ENCODE data around the gene HBE1. TPM values are rescaled to one million over a fixed set of nuclear protein-coding genes. Genes with fewer than 3 reads are reported as not detected.

Gene HBE1
- total RNA-seq, 5 donors from 2014 or later (not counting 1 experiment from before 2014, with no cell fraction given): 3.1 to 3.2 (median 3.2) TPM; not detected in 2

GRCh38 chr11:5232821-5233220, 36.9 kb downstream of the HBE1 start:
- DNase-seq (no peak), ATAC-seq (replicated peaks in 1 of 4) (no peak)
- no peak overlapping the region for H3K4me3 Mint-ChIP-seq
- H3K27ac ChIP-seq (ENCODE audit: low read length): no peak overlapping the region
- H3K4me3 ChIP-seq (ENCODE audit: control insufficient read depth in 1 of 2, extremely low read depth in 1 of 2, low read length in 1 of 2): no peak overlapping the region
- no peaks in the 10 kb centered on the region for H3K9me3 Mint-ChIP-seq
- no peaks in the 10 kb centered on the region for H3K9me3 ChIP-seq
- no CpG with 5 or more reads among the region's 2 CpGs for WGBS (ENCODE audit: insufficient coverage)
- H3K27me3 ChIP-seq (replicated peaks in 1 of 2; ENCODE audit: control insufficient read depth in 2 of 2, extremely low read depth in 1 of 2, insufficient read depth in 2 of 2, low read length in 1 of 2): no peaks in the 10 kb centered on the region
- H3K36me3 ChIP-seq (ENCODE audit: control insufficient read depth in 2 of 2, extremely low read depth in 1 of 2, insufficient read depth in 1 of 2, low read length in 1 of 2): no peaks in the 10 kb centered on the region
- no peaks in the 10 kb centered on the region for H3K36me3 Mint-ChIP-seq
- peaks cover 0 to 5% (median 2%) of the 10 kb centered on the region in 3 donors for H3K4me1 Mint-ChIP-seq
- peaks cover 0 to 3% of the 10 kb centered on the region in 2 experiments for H3K4me1 ChIP-seq (ENCODE audit: control insufficient read depth in 1 of 2, extremely low read depth in 1 of 2, insufficient read depth in 2 of 2, low read length in 2 of 2)
- ChIA-PET CTCF (no interaction called here), POLR2A (no interaction called here)
- H3K27me3 Mint-ChIP-seq: peaks cover 2 to 6% of the 10 kb centered on the region in 2 donors
- H3K27ac Mint-ChIP-seq: no peak overlapping the region

- WGBS (ENCODE audit: insufficient coverage): 66% methylated on average over 3 of the region's 3 CpGs
- no peaks in the 10 kb centered on the region for H3K36me3 ChIP-seq (ENCODE audit: control insufficient read depth in 2 of 2, extremely low read depth in 1 of 2, insufficient read depth in 1 of 2, low read length in 1 of 2)
- Mint-ChIP-seq H3K9me3 (no peaks in the 10 kb centered on the region), H3K36me3 (no peaks in the 10 kb centered on the region), H3K27ac (no peak overlapping the region), H3K4me3 (no peak overlapping the region), H3K27me3 (peaks cover 2 to 6% of the 10 kb centered on the region in 2 donors), H3K4me1 (peaks cover 0 to 5% (median 2%) of the 10 kb centered on the region in 3 donors)
- H3K4me1 ChIP-seq (ENCODE audit: control insufficient read depth in 1 of 2, extremely low read depth in 1 of 2, insufficient read depth in 2 of 2, low read length in 2 of 2): peaks cover 0 to 3% of the 10 kb centered on the region in 2 experiments
- DNase-seq (no peak), ATAC-seq (replicated peaks in 1 of 4) (no peak)
- CTCF ChIA-PET: no interaction called here
- POLR2A ChIA-PET: no interaction called here
- H3K4me3 ChIP-seq (ENCODE audit: control insufficient read depth in 1 of 2, extremely low read depth in 1 of 2, low read length in 1 of 2): no peak overlapping the region
- no peaks in the 10 kb centered on the region for H3K27me3 ChIP-seq (replicated peaks in 1 of 2; ENCODE audit: control insufficient read depth in 2 of 2, extremely low read depth in 1 of 2, insufficient read depth in 2 of 2, low read length in 1 of 2)
- no peak overlapping the region for H3K27ac ChIP-seq (ENCODE audit: low read length)
- H3K9me3 ChIP-seq: no peaks in the 10 kb centered on the region
Measured at GRCh38 chr11:5232176-5232575, 37.6 kb downstream of the HBE1 start.

- H3K4me3 Mint-ChIP-seq: no peak overlapping the region
- H3K9me3 Mint-ChIP-seq: no peaks in the 10 kb centered on the region
- ChIA-PET POLR2A (no interaction called here), CTCF (no interaction called here)
- no peak for ATAC-seq (replicated peaks in 1 of 4)
- Histone ChIP-seq H3K27me3 (replicated peaks in 1 of 2; ENCODE audit: control insufficient read depth in 2 of 2, extremely low read depth in 1 of 2, insufficient read depth in 2 of 2, low read length in 1 of 2) (no peaks in the 10 kb centered on the region), H3K4me1 (ENCODE audit: control insufficient read depth in 1 of 2, extremely low read depth in 1 of 2, insufficient read depth in 2 of 2, low read length in 2 of 2) (peaks cover 0 to 3% of the 10 kb centered on the region in 2 experiments), H3K27ac (ENCODE audit: low read length) (no peak overlapping the region), H3K4me3 (ENCODE audit: control insufficient read depth in 1 of 2, extremely low read depth in 1 of 2, low read length in 1 of 2) (no peak overlapping the region), H3K36me3 (ENCODE audit: control insufficient read depth in 2 of 2, extremely low read depth in 1 of 2, insufficient read depth in 1 of 2, low read length in 1 of 2) (no peaks in the 10 kb centered on the region), H3K9me3 (no peaks in the 10 kb centered on the region)
- no peak for DNase-seq
- no peaks in the 10 kb centered on the region for H3K36me3 Mint-ChIP-seq
- WGBS (ENCODE audit: insufficient coverage): no CpG with 5 or more reads among the region's 2 CpGs
- no peak overlapping the region for H3K27ac Mint-ChIP-seq
- H3K27me3 Mint-ChIP-seq: peaks cover 2 to 3% of the 10 kb centered on the region in 2 donors
- H3K4me1 Mint-ChIP-seq: peaks cover 0 to 5% (median 2%) of the 10 kb centered on the region in 3 donors
Measured at GRCh38 chr11:5231111-5231510, 38.6 kb downstream of the HBE1 start.

GRCh38 chr11:5230266-5230665, 39.5 kb downstream of the HBE1 start:
- Histone ChIP-seq H3K9me3 (no peaks in the 10 kb centered on the region), H3K4me3 (ENCODE audit: control insufficient read depth in 1 of 2, extremely low read depth in 1 of 2, low read length in 1 of 2) (no peak overlapping the region), H3K4me1 (ENCODE audit: control insufficient read depth in 1 of 2, extremely low read depth in 1 of 2, insufficient read depth in 2 of 2, low read length in 2 of 2) (peaks cover 0 to 3% of the 10 kb centered on the region in 2 experiments), H3K27ac (ENCODE audit: low read length) (no peak overlapping the region), H3K27me3 (replicated peaks in 1 of 2; ENCODE audit: control insufficient read depth in 2 of 2, extremely low read depth in 1 of 2, insufficient read depth in 2 of 2, low read length in 1 of 2) (no peaks in the 10 kb centered on the region), H3K36me3 (ENCODE audit: control insufficient read depth in 2 of 2, extremely low read depth in 1 of 2, insufficient read depth in 1 of 2, low read length in 1 of 2) (no peaks in the 10 kb centered on the region)
- no peak for ATAC-seq (replicated peaks in 1 of 4)
- ChIA-PET POLR2A (no interaction called here), CTCF (no interaction called here)
- H3K4me3 Mint-ChIP-seq: no peak overlapping the region
- H3K36me3 Mint-ChIP-seq: no peaks in the 10 kb centered on the region
- H3K27me3 Mint-ChIP-seq: peaks cover 2 to 3% of the 10 kb centered on the region in 2 donors
- H3K4me1 Mint-ChIP-seq: peaks cover 0 to 5% (median 2%) of the 10 kb centered on the region in 3 donors
- H3K27ac Mint-ChIP-seq: no peak overlapping the region
- no peaks in the 10 kb centered on the region for H3K9me3 Mint-ChIP-seq
- DNase-seq: no peak
- no CpG with 5 or more reads among the region's 1 CpG for WGBS (ENCODE audit: insufficient coverage)

- ATAC-seq (replicated peaks in 1 of 4) (no peak), DNase-seq (no peak)
- H3K27ac ChIP-seq (ENCODE audit: low read length): no peak overlapping the region
- Mint-ChIP-seq H3K27ac (no peak overlapping the region), H3K27me3 (peaks cover 0 to 2% of the 10 kb centered on the region in 2 donors), H3K4me3 (no peak overlapping the region), H3K9me3 (no peaks in the 10 kb centered on the region), H3K4me1 (peaks cover 0 to 5% (median 2%) of the 10 kb centered on the region in 3 donors), H3K36me3 (no peaks in the 10 kb centered on the region)
- peaks cover 0 to 3% of the 10 kb centered on the region in 2 experiments for H3K4me1 ChIP-seq (ENCODE audit: control insufficient read depth in 1 of 2, extremely low read depth in 1 of 2, insufficient read depth in 2 of 2, low read length in 2 of 2)
- no CpG with 5 or more reads among the region's 2 CpGs for WGBS (ENCODE audit: insufficient coverage)
- H3K36me3 ChIP-seq (ENCODE audit: control insufficient read depth in 2 of 2, extremely low read depth in 1 of 2, insufficient read depth in 1 of 2, low read length in 1 of 2): no peaks in the 10 kb centered on the region
- CTCF ChIA-PET: no interaction called here
- no peak overlapping the region for H3K4me3 ChIP-seq (ENCODE audit: control insufficient read depth in 1 of 2, extremely low read depth in 1 of 2, low read length in 1 of 2)
- no peaks in the 10 kb centered on the region for H3K9me3 ChIP-seq
- POLR2A ChIA-PET: no interaction called here
- no peaks in the 10 kb centered on the region for H3K27me3 ChIP-seq (replicated peaks in 1 of 2; ENCODE audit: control insufficient read depth in 2 of 2, extremely low read depth in 1 of 2, insufficient read depth in 2 of 2, low read length in 1 of 2)
Measured at GRCh38 chr11:5229796-5230195, 39.9 kb downstream of the HBE1 start.

GRCh38 chr11:5229356-5229755, 40.4 kb downstream of the HBE1 start:
- no CpG with 5 or more reads among the region's 1 CpG for whole genome bisulfite sequencing (ENCODE audit: insufficient coverage)
- Mint-ChIP-seq H3K9me3 (no peaks in the 10 kb centered on the region), H3K27ac (no peak overlapping the region), H3K27me3 (peaks cover 0 to 2% of the 10 kb centered on the region in 2 donors), H3K4me3 (no peak overlapping the region), H3K4me1 (peaks cover 0 to 3% (median under 1%) of the 10 kb centered on the region in 3 donors), H3K36me3 (no peaks in the 10 kb centered on the region)
- H3K4me1 ChIP-seq (ENCODE audit: control insufficient read depth in 1 of 2, extremely low read depth in 1 of 2, insufficient read depth in 2 of 2, low read length in 2 of 2): peaks cover 0 to under 1% of the 10 kb centered on the region in 2 experiments
- H3K27ac ChIP-seq (ENCODE audit: low read length): no peak overlapping the region
- POLR2A ChIA-PET: no interaction called here
- ATAC-seq (replicated peaks in 1 of 4) (no peak), DNase-seq (no peak)
- H3K9me3 ChIP-seq: no peaks in the 10 kb centered on the region
- H3K4me3 ChIP-seq (ENCODE audit: control insufficient read depth in 1 of 2, extremely low read depth in 1 of 2, low read length in 1 of 2): no peak overlapping the region
- CTCF ChIA-PET: no interaction called here
- H3K36me3 ChIP-seq (ENCODE audit: control insufficient read depth in 2 of 2, extremely low read depth in 1 of 2, insufficient read depth in 1 of 2, low read length in 1 of 2): no peaks in the 10 kb centered on the region
- H3K27me3 ChIP-seq (replicated peaks in 1 of 2; ENCODE audit: control insufficient read depth in 2 of 2, extremely low read depth in 1 of 2, insufficient read depth in 2 of 2, low read length in 1 of 2): no peaks in the 10 kb centered on the region

GRCh38 chr11:5228124-5228523, 41.6 kb downstream of the HBE1 start:
- POLR2A ChIA-PET: no interaction called here
- Histone ChIP-seq H3K27me3 (replicated peaks in 1 of 2; ENCODE audit: control insufficient read depth in 2 of 2, extremely low read depth in 1 of 2, insufficient read depth in 2 of 2, low read length in 1 of 2) (no peaks in the 10 kb centered on the region), H3K9me3 (no peaks in the 10 kb centered on the region), H3K27ac (ENCODE audit: low read length) (no peak overlapping the region), H3K4me1 (ENCODE audit: control insufficient read depth in 1 of 2, extremely low read depth in 1 of 2, insufficient read depth in 2 of 2, low read length in 2 of 2) (no peaks in the 10 kb centered on the region), H3K4me3 (ENCODE audit: control insufficient read depth in 1 of 2, extremely low read depth in 1 of 2, low read length in 1 of 2) (no peak overlapping the region), H3K36me3 (ENCODE audit: control insufficient read depth in 2 of 2, extremely low read depth in 1 of 2, insufficient read depth in 1 of 2, low read length in 1 of 2) (no peaks in the 10 kb centered on the region)
- no CpG with 5 or more reads among the region's 5 CpGs for WGBS (ENCODE audit: insufficient coverage)
- CTCF ChIA-PET: no interaction called here
- no peaks in the 10 kb centered on the region for H3K4me1 Mint-ChIP-seq
- DNase-seq: no peak
- H3K27ac Mint-ChIP-seq: no peak overlapping the region
- H3K27me3 Mint-ChIP-seq: peaks cover 0 to 6% of the 10 kb centered on the region in 2 donors
- H3K9me3 Mint-ChIP-seq: no peaks in the 10 kb centered on the region
- ATAC-seq (replicated peaks in 1 of 4): no peak
- no peak overlapping the region for H3K4me3 Mint-ChIP-seq
- no peaks in the 10 kb centered on the region for H3K36me3 Mint-ChIP-seq
